GM12864 (cell line): ENCODE measurements around the gene FARP1.

Source experiments
- DNase-seq: peaks from one replicate; pipeline ENCODE4 v3.0.0-alpha.2; 2011; ENCODE audit warnings: low read depth
- H3K4me3 ChIP-seq: 2 replicates; pipeline ENCODE4 v1.5.1; 2011; ENCODE audit warnings: mild to moderate bottlenecking, low read depth, low read length, control low read depth
- TF ChIP-seq, protein P1 (sequence below): IDR thresholded peaks from 2 replicates; pipeline ENCODE4 v1.5.1; 2011; ENCODE audit warnings: low read depth, mild to moderate bottlenecking, moderate library complexity, low read length, control low read depth, inconsistent platforms; ENCODE audit errors: missing control alignments

The FARP1 gene

DNA sequence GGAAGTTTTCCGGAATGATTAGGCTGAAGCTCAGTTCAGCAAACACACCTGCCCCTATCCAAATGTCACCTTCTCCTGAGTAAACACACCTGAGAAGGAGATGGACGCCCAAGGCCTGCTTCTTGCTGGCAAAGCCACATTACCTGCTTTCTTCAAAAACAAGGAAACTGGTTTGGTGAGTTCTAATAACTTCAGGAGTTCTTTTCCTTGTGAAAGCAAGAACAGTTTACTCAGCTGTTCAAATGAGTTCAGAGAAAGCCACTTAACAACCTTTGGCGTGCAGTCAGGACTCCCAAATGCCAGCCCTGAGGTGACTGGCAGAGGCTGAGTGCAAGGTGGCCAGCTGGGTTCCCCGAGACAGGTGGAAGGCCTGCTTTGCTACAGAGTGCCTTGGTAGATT, 273.5 kb downstream of the FARP1 start:
- H3K4me3 ChIP-seq: no peak overlapping the region
- TF ChIP-seq, protein P1, sequence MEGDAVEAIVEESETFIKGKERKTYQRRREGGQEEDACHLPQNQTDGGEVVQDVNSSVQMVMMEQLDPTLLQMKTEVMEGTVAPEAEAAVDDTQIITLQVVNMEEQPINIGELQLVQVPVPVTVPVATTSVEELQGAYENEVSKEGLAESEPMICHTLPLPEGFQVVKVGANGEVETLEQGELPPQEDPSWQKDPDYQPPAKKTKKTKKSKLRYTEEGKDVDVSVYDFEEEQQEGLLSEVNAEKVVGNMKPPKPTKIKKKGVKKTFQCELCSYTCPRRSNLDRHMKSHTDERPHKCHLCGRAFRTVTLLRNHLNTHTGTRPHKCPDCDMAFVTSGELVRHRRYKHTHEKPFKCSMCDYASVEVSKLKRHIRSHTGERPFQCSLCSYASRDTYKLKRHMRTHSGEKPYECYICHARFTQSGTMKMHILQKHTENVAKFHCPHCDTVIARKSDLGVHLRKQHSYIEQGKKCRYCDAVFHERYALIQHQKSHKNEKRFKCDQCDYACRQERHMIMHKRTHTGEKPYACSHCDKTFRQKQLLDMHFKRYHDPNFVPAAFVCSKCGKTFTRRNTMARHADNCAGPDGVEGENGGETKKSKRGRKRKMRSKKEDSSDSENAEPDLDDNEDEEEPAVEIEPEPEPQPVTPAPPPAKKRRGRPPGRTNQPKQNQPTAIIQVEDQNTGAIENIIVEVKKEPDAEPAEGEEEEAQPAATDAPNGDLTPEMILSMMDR: no peak
- DNase-seq: no peak

DNA sequence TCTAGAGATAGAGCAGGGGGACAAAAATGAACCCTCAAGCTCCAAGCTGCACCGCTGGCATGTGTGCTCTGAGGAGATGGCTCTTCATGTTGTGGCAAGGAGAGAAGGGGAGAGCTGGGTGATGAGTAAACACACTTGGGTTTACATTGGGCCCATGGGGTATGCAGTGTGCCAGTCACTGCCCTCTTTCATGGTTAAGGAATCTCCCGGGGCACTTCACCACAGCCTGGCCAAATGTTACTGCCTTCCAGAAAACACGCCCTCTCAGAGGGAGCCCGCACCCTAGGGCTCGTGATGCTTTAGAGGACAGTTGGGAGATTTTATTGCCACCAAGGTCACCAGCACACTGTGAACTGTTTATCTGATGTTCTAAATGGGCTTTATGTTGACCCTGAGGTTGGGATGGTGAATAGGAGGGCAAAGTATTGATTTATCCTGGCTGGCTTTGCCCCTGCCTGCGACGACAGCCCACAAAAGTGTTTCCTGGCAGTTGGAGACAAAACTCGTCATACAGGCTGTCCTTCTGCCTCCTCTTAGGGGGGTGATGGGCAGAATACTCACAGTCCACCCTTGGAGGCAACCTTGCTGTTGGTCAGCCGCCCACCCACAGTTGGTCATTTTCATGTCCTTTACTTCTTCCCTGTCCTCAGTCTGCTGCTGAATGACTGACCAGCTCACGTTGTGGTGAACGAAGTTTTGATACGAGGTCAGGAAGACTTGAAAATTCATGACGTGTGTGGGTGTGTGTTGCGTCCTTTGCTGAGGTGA, 277.1 kb downstream of the FARP1 start:
- H3K4me3 ChIP-seq: no peak overlapping the region
- DNase-seq: no peak
- TF ChIP-seq, protein P1: no peak

DNA sequence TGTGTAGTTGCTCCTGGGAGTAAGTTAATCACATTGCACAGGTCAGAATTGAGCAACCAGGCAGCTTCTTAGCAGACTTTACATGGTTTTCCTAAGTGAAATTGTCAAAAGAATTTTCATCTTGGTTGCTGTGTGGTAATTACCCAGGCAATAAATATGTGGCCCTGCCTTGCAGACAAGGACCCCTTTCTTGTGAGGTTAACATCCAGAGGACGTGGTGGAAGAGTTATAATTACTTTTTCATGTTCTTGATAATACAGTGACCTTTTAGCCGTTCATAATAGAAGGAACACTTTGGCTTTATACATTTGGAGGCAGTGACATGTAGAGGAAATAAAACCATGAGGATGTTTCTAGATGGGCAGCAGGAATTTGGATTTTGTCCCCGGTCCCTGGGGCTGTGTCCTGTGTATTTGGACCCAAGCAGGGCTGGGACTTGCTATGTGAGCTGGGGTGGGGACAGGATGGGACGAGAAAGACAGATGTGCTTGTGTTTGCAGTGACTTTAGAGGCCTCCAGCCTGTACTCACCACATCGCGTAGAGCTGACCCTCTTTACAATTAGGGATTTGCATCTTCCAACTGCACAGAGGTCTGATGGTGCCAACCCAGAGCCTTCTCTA, 277.8 kb downstream of the FARP1 start:
- no peak for DNase-seq
- H3K4me3 ChIP-seq: no peak overlapping the region
- TF ChIP-seq, protein P1: no peak

DNA sequence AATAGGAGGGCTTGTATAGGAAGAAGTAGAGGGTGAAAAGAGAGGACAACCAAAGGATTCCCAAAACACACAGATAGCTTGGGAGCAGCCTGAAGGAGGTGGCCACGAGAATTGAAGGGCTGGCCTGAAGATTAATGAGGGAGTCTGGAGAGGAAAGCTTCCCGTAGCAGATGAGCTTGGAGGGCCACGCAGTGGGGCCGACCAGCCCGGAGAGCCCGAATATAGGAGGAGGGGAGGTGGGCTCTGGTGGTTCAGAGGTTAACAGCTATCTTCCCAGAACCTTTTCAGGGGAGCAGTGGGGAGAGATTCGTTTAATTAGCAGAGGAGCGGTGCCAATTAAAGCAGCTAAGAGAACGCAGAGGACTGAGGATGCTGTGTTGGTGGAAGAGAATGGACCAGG, 279.2 kb downstream of the FARP1 start:
- no peak for DNase-seq
- no peak overlapping the region for H3K4me3 ChIP-seq
- TF ChIP-seq, protein P1: no peak

DNA sequence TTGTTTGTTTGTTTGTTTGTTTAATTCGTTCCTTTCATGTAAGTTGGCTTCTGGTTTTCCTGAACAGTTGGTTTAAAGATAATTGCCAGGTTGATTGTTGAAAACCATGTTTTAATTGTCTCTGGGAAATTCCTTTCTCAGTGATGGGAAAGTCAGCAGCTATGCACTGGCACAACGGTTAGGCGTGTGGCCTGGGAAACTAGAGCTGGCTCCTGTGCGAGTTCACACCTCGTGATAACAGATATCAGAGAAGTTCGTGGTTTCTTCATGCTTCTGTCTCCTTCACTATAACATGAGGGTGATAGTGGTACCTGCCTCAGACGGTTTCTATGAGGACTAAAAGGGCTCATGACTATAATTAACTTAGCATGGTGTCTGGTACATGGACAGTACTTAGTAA, 280.5 kb downstream of the FARP1 start:
- TF ChIP-seq, protein P1: no peak
- no peak overlapping the region for H3K4me3 ChIP-seq
- no peak for DNase-seq

DNA sequence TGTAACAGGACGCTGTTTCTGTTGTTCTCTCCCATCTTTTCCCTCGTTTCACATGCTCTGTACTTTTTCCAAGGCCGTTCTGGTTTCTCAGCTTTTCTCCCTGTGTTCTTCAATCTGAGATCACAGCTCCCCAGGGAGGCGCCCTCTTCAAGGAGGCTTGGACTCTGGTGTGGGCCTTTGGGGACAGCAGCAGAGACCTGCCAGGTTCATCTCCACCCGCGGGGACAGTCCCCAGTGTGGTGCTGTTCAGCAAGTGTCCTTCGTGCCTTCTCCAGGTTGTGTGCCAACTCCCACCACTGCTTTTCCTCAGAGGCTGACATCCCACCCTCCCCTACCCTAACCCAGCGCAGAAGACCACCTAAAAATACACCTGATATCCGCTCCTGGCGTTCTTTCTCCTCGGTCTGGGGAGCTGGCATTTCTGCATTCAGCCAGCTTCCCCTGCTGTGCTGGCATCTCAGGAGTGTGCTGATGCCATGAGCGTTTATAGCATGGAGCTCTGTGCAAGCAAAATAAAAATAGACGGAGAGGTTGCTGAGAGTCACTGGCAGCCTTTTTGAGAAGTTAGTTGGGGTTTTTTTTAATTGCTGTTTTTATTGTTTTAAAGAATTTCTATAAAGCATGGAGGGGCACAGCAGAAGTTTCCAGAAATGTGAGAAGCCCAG, 284.6 kb downstream of the FARP1 start:
- no peak overlapping the region for H3K4me3 ChIP-seq
- no peak for DNase-seq
- TF ChIP-seq, protein P1: no peak
